ENCODE results near the gene FLOT2. TPM values are rescaled to one million over a fixed set of nuclear protein-coding genes. Genes with fewer than 3 reads are reported as not detected.
"Not testable (repeated sequence)": the region's sequence is repeated elsewhere in the genome, so short reads cannot be mapped to it uniquely, and the experiment has no call there.

The FLOT2 gene
- total and polyA plus RNA-seq, 7 experiments from 2014 or later = 134 to 309 (median 228) TPM

DNA sequence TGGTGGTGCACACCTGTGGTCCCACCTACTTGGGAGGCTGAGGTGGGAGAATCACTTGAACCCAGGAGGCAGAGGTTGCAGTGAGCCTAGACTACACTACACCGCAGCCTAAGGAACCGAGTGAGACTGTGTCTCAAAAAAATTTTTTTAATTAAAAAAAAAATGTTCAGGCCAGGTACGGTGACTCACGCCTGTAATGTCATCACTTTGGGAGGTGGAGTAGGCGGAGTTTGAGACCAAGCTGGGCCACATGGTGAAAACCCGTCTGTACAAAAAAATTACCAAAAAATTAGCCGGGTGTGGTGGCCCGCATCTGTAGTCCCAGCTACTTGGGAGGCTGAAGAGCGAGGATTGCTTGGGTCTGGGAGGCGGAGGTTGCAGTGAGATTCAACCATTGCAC, 51.3 kb downstream of the FLOT2 start:
- intact Hi-C loops (cut with micrococcal nuclease) = no loop called here
- peaks cover 0 to 4% (median 0%) of the 10 kb centered on the region in 3 experiments for H3K36me3 ChIP-seq (ENCODE audit: control insufficient read depth in 2 of 3, insufficient read depth in 3 of 3, low read length in 3 of 3)
- Mint-ChIP-seq H3K27me3 (no peaks in the 10 kb centered on the region), H3K4me3 (no peak overlapping the region), H3K27ac (no peak overlapping the region), H3K9me3 (no peaks in the 10 kb centered on the region), H3K4me1 (peaks cover 6 to 14% (median 11%) of the 10 kb centered on the region in 7 donors), H3K36me3 (peaks cover 0 to 5% (median 0%) of the 10 kb centered on the region in 5 donors)
- ChIA-PET POLR2A (no interaction called here), CTCF (interaction anchor here (0.7 kb wide), 1 partner anchor 63 kb away, joined by 3 read pairs; no protein-coding TSS in a partner anchor)
- ATAC-seq (no peak), DNase-seq (no peak)
- no peaks in the 10 kb centered on the region for H3K27me3 ChIP-seq (ENCODE audit: control insufficient read depth in 2 of 2, insufficient read depth in 2 of 2, low read length in 2 of 2)
- H3K4me1 ChIP-seq (ENCODE audit: control insufficient read depth in 2 of 2, insufficient read depth in 2 of 2, low read length in 2 of 2) = peaks cover 8 to 9% of the 10 kb centered on the region in 2 donors
- no peak overlapping the region for H3K27ac ChIP-seq (ENCODE audit: low read depth, low read length)
- no peaks in the 10 kb centered on the region for H3K9me3 ChIP-seq (ENCODE audit: control insufficient read depth in 2 of 3, low read length in 3 of 3)
- H3K4me3 ChIP-seq (ENCODE audit: low read length) = no peak overlapping the region

DNA sequence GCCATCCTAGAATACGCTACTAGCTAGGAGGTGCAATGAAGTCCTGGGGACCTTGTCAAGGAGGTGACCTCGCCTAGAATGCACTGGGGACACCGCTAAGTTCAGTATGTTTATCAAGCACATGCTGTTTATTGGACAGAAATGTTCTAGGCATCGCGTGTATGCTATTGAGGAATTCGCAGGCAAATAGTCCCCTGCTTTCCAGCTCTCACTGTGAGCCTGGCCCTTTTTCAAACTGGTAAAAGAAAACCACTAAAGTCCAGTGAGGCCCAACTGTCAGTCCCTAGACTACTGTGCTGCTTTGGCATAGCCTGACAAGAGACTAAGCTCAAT, 53.8 kb downstream of the FLOT2 start:
- H3K27ac ChIP-seq (ENCODE audit: low read depth, low read length) = no peak overlapping the region
- H3K4me3 ChIP-seq (ENCODE audit: low read length) = no peak overlapping the region
- CTCF ChIA-PET = no interaction called here
- DNase-seq (no peak), ATAC-seq (no peak)
- Mint-ChIP-seq H3K27ac (peak overlapping the region in 2 of 9 donors; percentile 72 to 94), H3K9me3 (no peaks in the 10 kb centered on the region), H3K36me3 (peaks cover 0 to 10% (median 0%) of the 10 kb centered on the region in 5 donors), H3K4me1 (peaks cover 6 to 31% (median 26%) of the 10 kb centered on the region in 7 donors), H3K27me3 (no peaks in the 10 kb centered on the region), H3K4me3 (peak overlapping the region; percentile 43 to 99 (median 57))
- H3K36me3 ChIP-seq (ENCODE audit: control insufficient read depth in 2 of 3, insufficient read depth in 3 of 3, low read length in 3 of 3) = peaks cover 0 to 11% (median 0%) of the 10 kb centered on the region in 3 experiments
- no peaks in the 10 kb centered on the region for H3K9me3 ChIP-seq (ENCODE audit: control insufficient read depth in 2 of 3, low read length in 3 of 3)
- peaks cover 8 to 13% of the 10 kb centered on the region in 2 donors for H3K4me1 ChIP-seq (ENCODE audit: control insufficient read depth in 2 of 2, insufficient read depth in 2 of 2, low read length in 2 of 2)
- no peaks in the 10 kb centered on the region for H3K27me3 ChIP-seq (ENCODE audit: control insufficient read depth in 2 of 2, insufficient read depth in 2 of 2, low read length in 2 of 2)
- POLR2A ChIA-PET = interaction anchor here (0.7 to 3.1 kb wide), 3 partner anchors 51 to 123 kb away, joined by 4 to 22 read pairs (median 4); partner anchors contain the start of gene FLOT2
- intact Hi-C loops (cut with micrococcal nuclease) = loop anchor here in 1 of 2 donors (2.0 kb wide), 2 partner anchors 81 to 117 kb away; partner anchors contain the start of gene TLCD1

DNA sequence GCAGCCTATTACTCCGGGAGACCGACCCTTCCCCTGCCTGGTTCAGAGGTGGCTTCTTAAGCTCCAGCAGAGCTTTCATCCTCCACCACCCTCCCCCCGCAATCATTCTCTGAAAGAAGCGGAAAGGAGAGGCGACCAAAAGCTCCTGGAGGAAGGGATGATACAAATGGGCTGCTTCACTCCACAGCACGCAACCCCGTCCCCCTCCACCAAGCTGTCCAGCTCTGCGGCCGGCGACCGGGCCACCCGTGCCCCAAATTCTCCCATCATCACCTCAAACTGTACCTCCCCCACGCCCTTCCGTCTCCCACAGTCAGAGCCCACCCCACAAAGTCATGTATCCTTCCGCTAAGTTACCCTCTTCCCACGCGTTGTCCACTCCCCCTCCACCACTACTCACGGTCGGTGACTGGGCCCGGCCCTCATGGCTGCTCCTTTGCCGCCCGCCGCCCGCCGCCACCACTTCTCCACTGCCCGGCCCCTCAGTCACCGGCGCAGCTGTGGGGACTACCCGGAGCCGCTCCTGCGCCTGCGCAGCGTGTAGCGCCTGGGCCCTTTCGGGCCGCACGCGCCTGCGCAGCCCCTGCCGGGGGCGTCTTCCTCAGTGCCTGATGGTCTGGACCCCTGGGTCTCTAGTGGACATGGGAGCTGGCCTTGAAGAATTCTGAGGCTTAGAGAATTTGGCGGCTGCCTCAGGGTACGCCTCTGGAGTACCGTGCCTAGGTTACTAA, 55.1 kb downstream of the FLOT2 start, which contains the start of gene FAM222B:
TSS of gene FAM222B (minus strand) at position 509 of the 731 bp plus-strand sequence. CDS start 76,123 bp downstream, outside the sequence.
- Mint-ChIP-seq H3K27ac (peak within 1 kb of the TSS; percentile 83 to 97 (median 92)), H3K4me1 (peaks cover 6 to 31% (median 26%) of the 10 kb centered on the region in 7 donors), H3K36me3 (peaks cover 0 to 10% (median 0%) of the 10 kb centered on the region in 5 donors), H3K27me3 (no peaks in the 10 kb centered on the region), H3K9me3 (no peaks in the 10 kb centered on the region), H3K4me3 (peak within 1 kb of the TSS; percentile 96 to 100 (median 98))
- Histone ChIP-seq H3K4me1 (ENCODE audit: control insufficient read depth in 2 of 2, insufficient read depth in 2 of 2, low read length in 2 of 2) (peaks cover 8 to 13% of the 10 kb centered on the region in 2 donors), H3K36me3 (ENCODE audit: control insufficient read depth in 2 of 3, insufficient read depth in 3 of 3, low read length in 3 of 3) (peaks cover 0 to 11% (median 0%) of the 10 kb centered on the region in 3 experiments), H3K4me3 (ENCODE audit: low read length) (peak within 1 kb of the TSS; percentile 77), H3K27me3 (ENCODE audit: control insufficient read depth in 2 of 2, insufficient read depth in 2 of 2, low read length in 2 of 2) (no peaks in the 10 kb centered on the region), H3K9me3 (ENCODE audit: control insufficient read depth in 2 of 3, low read length in 3 of 3) (no peaks in the 10 kb centered on the region), H3K27ac (ENCODE audit: low read depth, low read length) (peak within 1 kb of the TSS; percentile 78)
- ATAC-seq = peak; percentile 98
- POLR2A ChIA-PET = interaction anchor here (0.7 to 3.1 kb wide), 18 partner anchors 11 to 123 kb away, joined by 3 to 22 read pairs (median 4); partner anchors contain the start of genes FLOT2 and RPL23A
- CTCF ChIA-PET = interaction anchor here (0.9 to 1.9 kb wide), 5 partner anchors 49 to 270 kb away, joined by 3 to 7 read pairs (median 5); no protein-coding TSS in a partner anchor
- intact Hi-C loops (cut with micrococcal nuclease) = loop anchor here (1.0 to 2.0 kb wide), 9 partner anchors 12 to 116 kb away; partner anchors contain the start of genes DHRS13 (in 1 of the 2), FLOT2 (in 1 of the 2), NEK8 (in 1 of the 2) and TLCD1 (in 1 of the 2)
- DNase-seq = peak; percentile 80 to 91 (median 86)

DNA sequence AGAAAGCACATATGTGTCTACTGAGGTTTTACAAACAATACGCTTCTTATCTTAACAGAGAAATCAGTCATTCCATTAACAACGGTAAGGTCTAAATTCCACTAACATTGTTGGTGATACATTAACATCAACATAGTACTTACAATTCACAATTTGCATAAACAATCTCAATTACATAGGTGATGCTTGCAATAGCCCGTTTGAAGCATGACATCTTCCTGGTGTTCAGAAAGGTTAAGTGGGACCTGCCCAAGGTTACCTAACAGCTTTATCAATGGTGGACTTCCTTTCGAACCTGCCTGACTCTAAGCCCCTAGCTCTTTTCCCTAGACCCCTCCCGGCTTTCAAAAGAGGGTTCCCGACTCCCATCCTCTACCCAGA, 55.6 kb downstream of the FLOT2 start:
- Histone ChIP-seq H3K27ac (ENCODE audit: low read depth, low read length) (peak overlapping the region; percentile 78), H3K9me3 (ENCODE audit: control insufficient read depth in 2 of 3, low read length in 3 of 3) (no peaks in the 10 kb centered on the region), H3K4me3 (ENCODE audit: low read length) (peak overlapping the region; percentile 77), H3K36me3 (ENCODE audit: control insufficient read depth in 2 of 3, insufficient read depth in 3 of 3, low read length in 3 of 3) (peaks cover 0 to 11% (median 0%) of the 10 kb centered on the region in 3 experiments), H3K27me3 (ENCODE audit: control insufficient read depth in 2 of 2, insufficient read depth in 2 of 2, low read length in 2 of 2) (no peaks in the 10 kb centered on the region), H3K4me1 (ENCODE audit: control insufficient read depth in 2 of 2, insufficient read depth in 2 of 2, low read length in 2 of 2) (peaks cover 8 to 13% of the 10 kb centered on the region in 2 donors)
- H3K27ac Mint-ChIP-seq = peak overlapping the region; percentile 83 to 97 (median 92)
- H3K27me3 Mint-ChIP-seq = no peaks in the 10 kb centered on the region
- peaks cover 0 to 10% (median 0%) of the 10 kb centered on the region in 5 donors for H3K36me3 Mint-ChIP-seq
- peak overlapping the region; percentile 96 to 100 (median 98) for H3K4me3 Mint-ChIP-seq
- POLR2A ChIA-PET = interaction anchor here (0.7 to 3.1 kb wide), 14 partner anchors 11 to 96 kb away, joined by 3 to 22 read pairs (median 4); partner anchors contain the start of gene FLOT2
- peak in 2 of 9 donors; percentile 4 to 14 for DNase-seq
- CTCF ChIA-PET = interaction anchor here (0.9 to 1.9 kb wide), 5 partner anchors 49 to 271 kb away, joined by 3 to 7 read pairs (median 5); no protein-coding TSS in a partner anchor
- H3K9me3 Mint-ChIP-seq = no peaks in the 10 kb centered on the region
- ATAC-seq = peak; percentile 17
- intact Hi-C loops (cut with micrococcal nuclease) = loop anchor here (1.0 to 2.0 kb wide), 9 partner anchors 12 to 115 kb away; partner anchors contain the start of genes DHRS13 (in 1 of the 2), FLOT2 (in 1 of the 2), NEK8 (in 1 of the 2) and TLCD1 (in 1 of the 2)
- peaks cover 6 to 31% (median 26%) of the 10 kb centered on the region in 7 donors for H3K4me1 Mint-ChIP-seq

DNA sequence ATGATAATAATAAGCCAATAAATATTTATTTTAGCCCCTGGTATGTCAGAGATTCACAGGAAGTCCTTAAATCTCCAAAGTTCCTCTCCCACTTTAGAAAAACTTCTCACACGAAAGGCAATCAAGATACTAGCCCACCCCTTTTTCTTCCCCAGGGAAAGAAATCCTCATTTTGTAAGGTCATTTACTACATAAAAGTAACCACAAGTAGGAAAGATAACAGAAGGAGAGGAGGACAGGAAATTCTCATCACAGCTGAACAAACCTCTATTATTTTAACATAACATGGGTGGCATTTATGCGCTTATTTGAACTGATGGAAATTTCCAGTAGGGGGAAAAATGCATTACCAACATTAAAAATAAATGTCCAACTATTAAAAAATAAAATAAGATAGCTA, 58.3 kb downstream of the FLOT2 start:
- no peak for ATAC-seq
- H3K4me1 Mint-ChIP-seq = peaks cover 10 to 41% (median 29%) of the 10 kb centered on the region in 7 donors
- no peak overlapping the region for H3K4me3 ChIP-seq (ENCODE audit: low read length)

DNA sequence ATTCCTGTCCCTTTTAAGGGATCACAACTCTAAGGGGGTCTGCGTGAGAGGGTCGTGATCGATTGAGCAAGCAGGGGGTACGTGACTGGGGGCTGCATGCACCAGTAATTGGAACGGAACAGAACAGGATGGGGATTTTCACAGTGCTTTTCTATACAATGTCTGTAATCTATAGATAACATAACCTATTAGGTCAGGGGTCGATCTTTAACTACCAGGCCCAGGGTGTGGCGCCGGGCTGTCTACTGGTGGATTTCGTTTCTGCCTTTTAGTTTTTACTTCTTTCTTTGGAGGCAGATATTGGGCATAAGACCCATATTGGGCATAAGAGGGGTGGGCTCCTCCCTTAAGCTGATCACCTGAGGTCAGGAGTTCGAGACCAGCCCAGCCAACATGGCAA, 61.0 kb downstream of the FLOT2 start:
- intact Hi-C loops (cut with micrococcal nuclease); H3K27ac ChIP-seq (ENCODE audit: low read depth, low read length); H3K27me3 Mint-ChIP-seq; ATAC-seq; DNase-seq; H3K9me3 Mint-ChIP-seq; H3K27me3 ChIP-seq (ENCODE audit: control insufficient read depth in 2 of 2, insufficient read depth in 2 of 2, low read length in 2 of 2); H3K4me3 ChIP-seq (ENCODE audit: low read length); H3K9me3 ChIP-seq (ENCODE audit: control insufficient read depth in 2 of 3, low read length in 3 of 3); H3K4me3 Mint-ChIP-seq; H3K4me1 ChIP-seq (ENCODE audit: control insufficient read depth in 2 of 2, insufficient read depth in 2 of 2, low read length in 2 of 2): not testable (repeated sequence)
- H3K36me3 ChIP-seq (ENCODE audit: control insufficient read depth in 2 of 3, insufficient read depth in 3 of 3, low read length in 3 of 3) = peaks cover 0 to 11% (median 0%) of the 10 kb centered on the region in 3 experiments
- POLR2A ChIA-PET = interaction anchor here (0.6 kb wide), 1 partner anchor 62 kb away, joined by 3 read pairs; no protein-coding TSS in a partner anchor
- CTCF ChIA-PET = interaction anchor here (1.5 kb wide), 1 partner anchor 73 kb away, joined by 5 read pairs; no protein-coding TSS in a partner anchor
- Mint-ChIP-seq H3K4me1 (peaks cover 11 to 40% (median 27%) of the 10 kb centered on the region in 7 donors), H3K27ac (peak overlapping the region in 1 of 9 donors; percentile 14), H3K36me3 (peaks cover 6 to 19% (median 13%) of the 10 kb centered on the region in 5 donors)

More for the DNA sequence above, 58.3 kb downstream of the FLOT2 start:
- intact Hi-C loops (cut with micrococcal nuclease) = no loop called here
- Mint-ChIP-seq H3K36me3 (peaks cover 0 to 16% (median 3%) of the 10 kb centered on the region in 5 donors), H3K4me3 (peak overlapping the region in 2 of 10 donors; percentile 33 to 47), H3K9me3 (no peaks in the 10 kb centered on the region), H3K27me3 (no peaks in the 10 kb centered on the region), H3K27ac (peak overlapping the region in 3 of 9 donors; percentile 20 to 75 (median 63))
- no peaks in the 10 kb centered on the region for H3K9me3 ChIP-seq (ENCODE audit: control insufficient read depth in 2 of 3, low read length in 3 of 3)
- POLR2A ChIA-PET = interaction anchor here (0.7 kb wide), 2 partner anchors 13 to 27 kb away, joined by 3 to 4 read pairs; no protein-coding TSS in a partner anchor
- CTCF ChIA-PET = no interaction called here
- H3K36me3 ChIP-seq (ENCODE audit: control insufficient read depth in 2 of 3, insufficient read depth in 3 of 3, low read length in 3 of 3) = peaks cover 0 to 11% (median 0%) of the 10 kb centered on the region in 3 experiments
- DNase-seq = no peak
- no peaks in the 10 kb centered on the region for H3K27me3 ChIP-seq (ENCODE audit: control insufficient read depth in 2 of 2, insufficient read depth in 2 of 2, low read length in 2 of 2)
- peaks cover 8 to 13% of the 10 kb centered on the region in 2 donors for H3K4me1 ChIP-seq (ENCODE audit: control insufficient read depth in 2 of 2, insufficient read depth in 2 of 2, low read length in 2 of 2)
- H3K27ac ChIP-seq (ENCODE audit: low read depth, low read length) = no peak overlapping the region

All from naive thymus-derived CD4-positive, alpha-beta T cell (primary cell).